MG63 (cell line): Measurements from ENCODE around the gene PPL. TPM values are rescaled to one million over a fixed set of nuclear protein-coding genes. Genes with fewer than 3 reads are reported as not detected.

Source experiments
- DNase-seq: peaks from one replicate; pipeline ENCODE4 v3.0.0-alpha.2; 2020
- H3K27me3 ChIP-seq: fragments of 250-450 bp; sonication (Bioruptor Pico); 2 replicates; pipeline ENCODE4 v1.5.1; 2020; ENCODE audit warnings: mild to moderate bottlenecking, moderate library complexity
- H3K36me3 ChIP-seq: fragments of 250-450 bp; sonication (Bioruptor Pico); 2 replicates; pipeline ENCODE4 v1.5.1; 2020; ENCODE audit warnings: mild to moderate bottlenecking, moderate library complexity
- H3K4me3 ChIP-seq: fragments of 250-450 bp; sonication (Bioruptor Pico); 2 replicates; pipeline ENCODE4 v1.5.1; 2020; ENCODE audit warnings: mild to moderate bottlenecking, moderate library complexity
- H3K9me3 ChIP-seq: fragments of 250-450 bp; sonication (Bioruptor Pico); 2 replicates; pipeline ENCODE4 v1.5.1; 2020; ENCODE audit warnings: mild to moderate bottlenecking, moderate library complexity
- total RNA-seq: library from RNA; depleted of rRNA; stranded (reverse); fragments of >200 nt; shearing (Covaris generic); gene quantifications from 2 replicates; pipeline ENCODE4 v1.2.3, GENCODE V29; 2014; ENCODE audit warnings: low replicate concordance

PPL gene
- total RNA-seq, 1 experiment from 2014 or later, result 0.36 TPM

GRCh38 chr16:4925293-4925607 is 11.7 kb downstream of the PPL start:
- Histone ChIP-seq H3K9me3 (peaks cover 15% of the 10 kb centered on the region), H3K36me3 (no peaks in the 10 kb centered on the region), H3K27me3 (no peaks in the 10 kb centered on the region), H3K4me3 (no peak overlapping the region)
- DNase-seq, result no peak

GRCh38 chr16:4924593-4925292 is 12.2 kb downstream of the PPL start:
- Histone ChIP-seq H3K27me3 (no peaks in the 10 kb centered on the region), H3K36me3 (no peaks in the 10 kb centered on the region), H3K4me3 (no peak overlapping the region), H3K9me3 (peaks cover 15% of the 10 kb centered on the region)
- no peak for DNase-seq

DNA sequence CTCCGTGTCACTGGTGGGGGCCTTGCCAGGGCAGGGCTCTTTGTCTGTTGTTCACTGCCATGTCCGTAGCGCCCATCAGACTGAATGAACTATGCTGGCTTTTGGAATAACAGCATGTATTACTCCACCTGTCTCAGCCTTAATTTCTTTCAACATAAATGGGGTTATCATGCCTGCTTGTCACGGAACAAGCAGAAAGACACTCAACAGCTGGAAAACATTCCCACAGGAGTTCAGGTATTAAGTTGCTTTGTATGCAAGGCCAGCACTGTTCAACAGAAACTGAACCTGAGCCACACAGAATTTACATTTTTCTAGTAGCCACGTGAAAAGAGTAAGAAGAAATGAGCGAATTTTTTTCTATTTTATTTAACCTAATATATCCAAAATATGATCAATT is 13.1 kb downstream of the PPL start:
- Histone ChIP-seq H3K4me3 (no peak overlapping the region), H3K36me3 (no peaks in the 10 kb centered on the region), H3K9me3 (peaks cover 15% of the 10 kb centered on the region), H3K27me3 (no peaks in the 10 kb centered on the region)
- no peak for DNase-seq

DNA sequence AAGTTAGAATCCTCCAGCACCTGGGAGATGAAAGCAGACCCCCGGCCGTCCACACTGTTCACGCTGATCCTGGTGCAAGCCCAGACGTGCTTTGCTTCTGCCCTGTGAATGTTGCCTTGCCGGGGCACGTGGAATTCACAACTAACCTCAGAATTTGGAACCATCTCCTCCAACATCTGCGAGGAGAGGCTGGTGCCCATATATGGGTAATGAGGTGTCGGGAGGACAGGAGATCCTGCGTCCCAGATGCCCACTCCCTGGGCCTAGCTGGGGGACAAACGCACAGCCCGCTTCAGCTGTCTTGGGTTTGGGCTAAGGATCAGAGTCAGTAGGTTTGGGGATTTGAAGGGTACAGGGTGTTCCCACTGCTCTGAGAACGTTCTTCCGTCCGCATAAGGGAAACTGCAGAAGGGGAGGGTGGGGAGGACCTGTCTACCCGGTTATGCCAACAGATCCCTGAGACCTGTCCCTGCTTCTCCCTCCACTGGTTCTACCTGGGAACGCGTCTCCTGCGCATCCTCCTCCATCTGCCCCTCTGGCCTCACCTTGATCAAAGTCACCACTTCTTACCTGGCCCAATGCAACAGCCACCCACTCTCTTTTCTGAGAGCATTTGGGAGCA is 14.1 kb downstream of the PPL start:
- no peaks in the 10 kb centered on the region for H3K27me3 ChIP-seq
- H3K9me3 ChIP-seq, result peaks cover 15% of the 10 kb centered on the region
- DNase-seq, result no peak
- no peaks in the 10 kb centered on the region for H3K36me3 ChIP-seq
- H3K4me3 ChIP-seq, result no peak overlapping the region

GRCh38 chr16:4920826-4921225 is 16.1 kb downstream of the PPL start:
- Histone ChIP-seq H3K36me3 (no peaks in the 10 kb centered on the region), H3K4me3 (no peak overlapping the region), H3K27me3 (no peaks in the 10 kb centered on the region), H3K9me3 (peaks cover under 1% of the 10 kb centered on the region; the same call in 1 of the 2 replicates)
- peak; percentile 56 for DNase-seq

DNA sequence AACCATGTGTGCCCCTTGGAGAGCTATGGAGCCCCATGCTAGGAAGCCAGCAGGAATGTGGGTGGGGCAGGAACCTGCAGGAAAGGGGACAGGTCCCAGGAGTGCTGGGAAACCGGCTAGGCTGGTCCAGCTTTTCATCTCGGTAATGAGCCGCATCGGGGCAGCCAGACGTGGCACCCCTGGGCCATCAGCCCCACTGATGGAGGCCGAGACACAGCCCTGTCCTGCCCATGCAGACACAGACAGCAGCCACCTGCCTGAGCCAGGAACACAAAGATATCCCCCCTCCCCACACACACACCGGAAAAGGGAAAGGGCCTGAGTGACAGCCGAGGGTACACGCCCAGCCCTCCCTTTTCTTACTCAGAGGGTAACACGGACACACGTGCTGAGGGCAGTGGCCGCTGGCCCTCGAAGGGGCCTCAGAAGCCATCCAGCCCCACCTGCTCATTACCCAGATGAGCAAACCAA is 18.1 kb downstream of the PPL start:
- Histone ChIP-seq H3K36me3 (no peaks in the 10 kb centered on the region), H3K27me3 (no peaks in the 10 kb centered on the region), H3K4me3 (no peak overlapping the region), H3K9me3 (no peaks in the 10 kb centered on the region)
- DNase-seq, result no peak

- Histone ChIP-seq H3K27me3 (no peaks in the 10 kb centered on the region), H3K36me3 (no peaks in the 10 kb centered on the region), H3K4me3 (no peak overlapping the region), H3K9me3 (no peaks in the 10 kb centered on the region)
- DNase-seq, result peak; percentile 34
Measured at GRCh38 chr16:4917117-4917516, 19.8 kb downstream of the PPL start.

DNA sequence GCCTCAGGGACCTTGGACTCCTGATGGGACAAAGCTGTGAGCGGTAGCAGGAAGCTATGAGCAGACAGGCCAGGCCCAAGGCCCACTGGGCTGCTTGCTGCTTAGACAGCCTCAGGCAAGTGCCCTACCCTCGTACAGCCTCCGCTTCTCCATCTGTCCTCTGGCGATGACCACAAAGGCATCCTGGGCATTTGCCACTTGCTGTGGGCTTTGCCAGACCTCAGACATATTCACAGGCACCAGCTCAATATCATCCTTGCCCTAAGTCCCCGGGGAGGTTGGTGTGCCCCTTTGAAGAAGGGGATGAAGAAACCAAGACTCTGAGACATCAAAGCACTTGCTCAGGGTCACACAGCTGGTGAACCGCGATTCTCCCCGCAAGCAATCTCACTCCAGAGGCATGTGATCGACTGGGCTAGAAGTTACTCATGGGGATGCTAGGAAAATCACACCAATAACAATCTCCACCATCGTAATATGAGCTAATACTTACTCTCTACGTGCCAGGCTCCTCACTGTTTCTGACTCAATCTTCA is 21.7 kb downstream of the PPL start:
- Histone ChIP-seq H3K36me3 (no peaks in the 10 kb centered on the region), H3K27me3 (no peaks in the 10 kb centered on the region), H3K4me3 (no peak overlapping the region), H3K9me3 (no peaks in the 10 kb centered on the region)
- peak; percentile 83 for DNase-seq

- DNase-seq, result no peak
- H3K27me3 ChIP-seq, result no peaks in the 10 kb centered on the region
- no peaks in the 10 kb centered on the region for H3K9me3 ChIP-seq
- H3K4me3 ChIP-seq, result no peak overlapping the region
- H3K36me3 ChIP-seq, result no peaks in the 10 kb centered on the region
Measured at GRCh38 chr16:4914528-4915225, 22.3 kb downstream of the PPL start.

- no peaks in the 10 kb centered on the region for H3K36me3 ChIP-seq
Measured at GRCh38 chr16:4913774-4914525, 23.0 kb downstream of the PPL start.

GRCh38 chr16:4913130-4913773 is 23.7 kb downstream of the PPL start:
- Histone ChIP-seq H3K9me3 (no peaks in the 10 kb centered on the region), H3K36me3 (no peaks in the 10 kb centered on the region), H3K27me3 (no peaks in the 10 kb centered on the region), H3K4me3 (no peak overlapping the region)
- DNase-seq, result no peak

More at GRCh38 chr16:4913774-4914525, 23.0 kb downstream of the PPL start:
- Histone ChIP-seq H3K9me3 (no peaks in the 10 kb centered on the region), H3K4me3 (no peak overlapping the region), H3K27me3 (no peaks in the 10 kb centered on the region)
- no peak for DNase-seq

GRCh38 chr16:4911970-4912386 is 25.0 kb downstream of the PPL start:
- no peak for DNase-seq
- no peaks in the 10 kb centered on the region for H3K27me3 ChIP-seq

GRCh38 chr16:4910828-4911227 is 26.1 kb downstream of the PPL start:
- Histone ChIP-seq H3K9me3 (no peaks in the 10 kb centered on the region), H3K27me3 (no peaks in the 10 kb centered on the region), H3K4me3 (no peak overlapping the region), H3K36me3 (no peaks in the 10 kb centered on the region)
- no peak for DNase-seq

More at GRCh38 chr16:4911970-4912386, 25.0 kb downstream of the PPL start:
- Histone ChIP-seq H3K9me3 (no peaks in the 10 kb centered on the region), H3K36me3 (no peaks in the 10 kb centered on the region), H3K4me3 (no peak overlapping the region)

DNA sequence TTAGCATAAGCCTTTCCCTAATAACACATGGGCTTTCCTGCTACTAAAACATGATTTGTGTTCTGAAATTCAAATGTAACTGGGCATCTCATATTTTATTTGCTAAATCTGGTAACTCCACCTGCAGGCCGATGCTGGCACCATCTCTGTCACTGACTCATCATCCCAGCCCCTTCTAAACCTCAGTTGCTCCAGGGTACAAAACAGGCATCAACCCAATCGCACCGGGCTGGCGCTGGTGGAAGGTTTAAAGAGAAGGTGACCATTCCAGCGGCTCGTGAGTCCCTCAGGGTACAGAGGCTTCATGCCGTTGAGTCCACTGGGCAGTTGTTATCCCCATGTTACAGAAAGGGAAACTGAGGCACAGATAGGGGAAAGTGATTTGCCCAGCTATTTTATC is 27.1 kb downstream of the PPL start:
- no peak for DNase-seq
- Histone ChIP-seq H3K27me3 (no peaks in the 10 kb centered on the region), H3K36me3 (no peaks in the 10 kb centered on the region), H3K9me3 (no peaks in the 10 kb centered on the region), H3K4me3 (no peak overlapping the region)

- Histone ChIP-seq H3K9me3 (no peaks in the 10 kb centered on the region), H3K4me3 (no peak overlapping the region), H3K36me3 (no peaks in the 10 kb centered on the region), H3K27me3 (no peaks in the 10 kb centered on the region)
- no peak for DNase-seq
Measured at GRCh38 chr16:4908854-4909401, 28.0 kb downstream of the PPL start.

GRCh38 chr16:4904942-4905615 is 31.9 kb downstream of the PPL start:
- Histone ChIP-seq H3K4me3 (no peak overlapping the region), H3K9me3 (no peaks in the 10 kb centered on the region), H3K27me3 (no peaks in the 10 kb centered on the region), H3K36me3 (no peaks in the 10 kb centered on the region)
- no peak for DNase-seq
